ENCODE measurements around the gene RSPO4.

GRCh38 chr20:917416-917815, 84.7 kb downstream of the RSPO4 start:
- TF ChIP-seq SREBF2 (IDR thresholded peaks at IDR 0.05) (no peak), RFX5 (IDR thresholded peaks at IDR 0.05) (no peak), CEBPB (IDR thresholded peaks at IDR 0.05) (no peak), MAX (IDR thresholded peaks at IDR 0.05) (no peak), CTCF (IDR thresholded peaks at IDR 0.05) (no peak), RCOR1 (IDR thresholded peaks at IDR 0.05; ENCODE audit: low read depth, low read length) (no peak), FOSL2 (IDR thresholded peaks at IDR 0.05) (no peak), FOSL2 (CRISPR knock-in tag; IDR thresholded peaks at IDR 0.05) (no peak)

All from A549 (cell line).